Astrocyte (in vitro differentiated cells and primary cell): ENCODE data around the gene JMJD4. TPM values are rescaled to one million over a fixed set of nuclear protein-coding genes. Genes with fewer than 3 reads are reported as not detected.

ENCODE experiments used
- DNase-seq: peaks from one replicate; pipeline ENCODE4 v3.0.0-alpha.2; 2010; ENCODE audit warnings: low read depth
- FAIRE-seq: peaks from 2 replicates; lab custom pipeline; 2011; peaks lifted over from hg19 to GRCh38; lab: Jason Lieb, UNC
- H2AFZ ChIP-seq: 2 replicates; pipeline ENCODE4 v1.6.0; 2012; ENCODE audit warnings: low read depth, low read length, inconsistent platforms
- H3K27ac ChIP-seq: 2 replicates; pipeline ENCODE4 v1.5.1; 2011; ENCODE audit warnings: low read depth, low read length, inconsistent platforms
- H3K27me3 ChIP-seq: 2 replicates; pipeline ENCODE4 v1.6.0; 2011; ENCODE audit warnings: low read length, inconsistent platforms; ENCODE audit not compliant: insufficient read depth
- H3K36me3 ChIP-seq: 2 replicates; pipeline ENCODE4 v1.5.1; 2011; ENCODE audit warnings: low read length, inconsistent platforms; ENCODE audit not compliant: insufficient read depth
- H3K4me1 ChIP-seq: 2 replicates; pipeline ENCODE4 v1.5.1; 2011; ENCODE audit warnings: low read length, inconsistent platforms; ENCODE audit not compliant: insufficient read depth
- H3K4me2 ChIP-seq: 2 replicates; pipeline ENCODE4 v1.6.0; 2012; ENCODE audit warnings: low read length, inconsistent platforms
- H3K4me3 ChIP-seq: 2 replicates; pipeline ENCODE4 v1.5.1; 2011; ENCODE audit warnings: low read depth, mild to moderate bottlenecking, low read length, inconsistent platforms; ENCODE audit not compliant: insufficient read depth
- H3K79me2 ChIP-seq: 2 replicates; pipeline ENCODE4 v1.6.0; 2012; ENCODE audit warnings: mild to moderate bottlenecking, low read length, inconsistent platforms; ENCODE audit not compliant: insufficient read depth
- H3K9ac ChIP-seq: 2 replicates; pipeline ENCODE4 v1.6.0; 2012; ENCODE audit warnings: mild to moderate bottlenecking, low read length, inconsistent platforms
- H3K9me3 ChIP-seq: 2 replicates; pipeline ENCODE4 v1.5.1; 2012; ENCODE audit warnings: low read depth, mild to moderate bottlenecking, low read length, inconsistent platforms; ENCODE audit not compliant: insufficient read depth
- H4K20me1 ChIP-seq: 2 replicates; pipeline ENCODE4 v1.6.0; 2012; ENCODE audit warnings: low read length, inconsistent platforms; ENCODE audit not compliant: insufficient read depth
- H3K27ac Mint-ChIP-seq: one replicate; pipeline ENCODE4 v1.8.0; 2021; ENCODE audit warnings: mild to moderate bottlenecking, mixed read lengths; ENCODE audit not compliant: unreplicated experiment
- H3K27me3 Mint-ChIP-seq: one replicate; pipeline ENCODE4 v1.8.0; 2021; ENCODE audit warnings: low read depth, mixed read lengths; ENCODE audit not compliant: unreplicated experiment
- H3K36me3 Mint-ChIP-seq: one replicate; pipeline ENCODE4 v1.8.0; 2021; ENCODE audit warnings: low read depth, mixed read lengths; ENCODE audit not compliant: unreplicated experiment
- H3K4me1 Mint-ChIP-seq: one replicate; pipeline ENCODE4 v1.8.0; 2021; ENCODE audit warnings: low read depth, mixed read lengths; ENCODE audit not compliant: unreplicated experiment
- H3K4me3 Mint-ChIP-seq: one replicate; pipeline ENCODE4 v1.8.0; 2021; ENCODE audit warnings: mild to moderate bottlenecking, moderate library complexity, mixed read lengths; ENCODE audit not compliant: unreplicated experiment
- H3K9me3 Mint-ChIP-seq: one replicate; pipeline ENCODE4 v1.8.0; 2021; ENCODE audit warnings: mild to moderate bottlenecking, mixed read lengths; ENCODE audit not compliant: unreplicated experiment
- EZH2 ChIP-seq: IDR thresholded peaks from 2 replicates; pipeline ENCODE4 v1.6.1; 2012; ENCODE audit warnings: mild to moderate bottlenecking, low read length, inconsistent platforms; ENCODE audit not compliant: insufficient read depth
- total RNA-seq: library from RNA; stranded (reverse); gene quantifications from 2 replicates; pipeline ENCODE4 v1.2.1, GENCODE V29; 2021
- TF ChIP-seq, protein P1 (sequence below): IDR thresholded peaks from 2 replicates; pipeline ENCODE4 v1.5.1; 2011; ENCODE audit warnings: low read depth, mild to moderate bottlenecking, inconsistent platforms, low read length, moderate library complexity; ENCODE audit not compliant: insufficient read depth

Gene JMJD4
- total RNA-seq, 1 donor from 2014 or later, result 17.5 TPM

DNA sequence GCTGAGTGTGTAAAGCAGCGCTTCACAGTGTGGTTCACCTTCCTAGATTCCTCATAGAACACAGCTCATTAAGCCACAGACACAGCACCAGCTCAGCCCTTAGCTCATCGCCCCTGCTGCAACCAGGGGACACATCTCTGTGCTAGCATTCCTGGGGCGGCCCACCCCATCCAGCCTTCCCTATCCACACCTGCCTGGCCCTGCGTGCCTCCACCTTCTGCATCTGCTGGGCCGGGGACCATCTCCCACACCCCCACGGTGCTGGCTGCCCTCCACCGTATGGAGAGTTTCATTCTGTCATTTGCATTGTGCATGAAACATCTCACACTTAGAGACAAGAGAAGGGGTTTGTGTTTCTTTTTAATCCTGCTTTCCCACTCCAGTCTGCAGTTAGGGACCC is 44.6 kb upstream of the JMJD4 start:
- no peak for DNase-seq
- no peak for TF ChIP-seq EZH2
- TF ChIP-seq, protein P1, sequence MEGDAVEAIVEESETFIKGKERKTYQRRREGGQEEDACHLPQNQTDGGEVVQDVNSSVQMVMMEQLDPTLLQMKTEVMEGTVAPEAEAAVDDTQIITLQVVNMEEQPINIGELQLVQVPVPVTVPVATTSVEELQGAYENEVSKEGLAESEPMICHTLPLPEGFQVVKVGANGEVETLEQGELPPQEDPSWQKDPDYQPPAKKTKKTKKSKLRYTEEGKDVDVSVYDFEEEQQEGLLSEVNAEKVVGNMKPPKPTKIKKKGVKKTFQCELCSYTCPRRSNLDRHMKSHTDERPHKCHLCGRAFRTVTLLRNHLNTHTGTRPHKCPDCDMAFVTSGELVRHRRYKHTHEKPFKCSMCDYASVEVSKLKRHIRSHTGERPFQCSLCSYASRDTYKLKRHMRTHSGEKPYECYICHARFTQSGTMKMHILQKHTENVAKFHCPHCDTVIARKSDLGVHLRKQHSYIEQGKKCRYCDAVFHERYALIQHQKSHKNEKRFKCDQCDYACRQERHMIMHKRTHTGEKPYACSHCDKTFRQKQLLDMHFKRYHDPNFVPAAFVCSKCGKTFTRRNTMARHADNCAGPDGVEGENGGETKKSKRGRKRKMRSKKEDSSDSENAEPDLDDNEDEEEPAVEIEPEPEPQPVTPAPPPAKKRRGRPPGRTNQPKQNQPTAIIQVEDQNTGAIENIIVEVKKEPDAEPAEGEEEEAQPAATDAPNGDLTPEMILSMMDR, result no peak
- Histone ChIP-seq H3K27ac (no peak overlapping the region), H4K20me1 (no peaks in the 10 kb centered on the region), H3K79me2 (no peaks in the 10 kb centered on the region), H3K36me3 (no peaks in the 10 kb centered on the region), H3K4me2 (no peak overlapping the region), H3K27me3 (no peaks in the 10 kb centered on the region), H2AFZ (no peak overlapping the region), H3K4me3 (no peak overlapping the region), H3K9me3 (no peaks in the 10 kb centered on the region), H3K4me1 (peaks cover 48% of the 10 kb centered on the region), H3K9ac (no peak overlapping the region)
- H3K36me3 Mint-ChIP-seq, result peaks cover 4% of the 10 kb centered on the region
- no peak overlapping the region for H3K4me3 Mint-ChIP-seq
- no peak for FAIRE-seq
- H3K27ac Mint-ChIP-seq, result no peak overlapping the region
- H3K4me1 Mint-ChIP-seq, result peaks cover 24% of the 10 kb centered on the region
- no peaks in the 10 kb centered on the region for H3K27me3 Mint-ChIP-seq
- H3K9me3 Mint-ChIP-seq, result no peaks in the 10 kb centered on the region

DNA sequence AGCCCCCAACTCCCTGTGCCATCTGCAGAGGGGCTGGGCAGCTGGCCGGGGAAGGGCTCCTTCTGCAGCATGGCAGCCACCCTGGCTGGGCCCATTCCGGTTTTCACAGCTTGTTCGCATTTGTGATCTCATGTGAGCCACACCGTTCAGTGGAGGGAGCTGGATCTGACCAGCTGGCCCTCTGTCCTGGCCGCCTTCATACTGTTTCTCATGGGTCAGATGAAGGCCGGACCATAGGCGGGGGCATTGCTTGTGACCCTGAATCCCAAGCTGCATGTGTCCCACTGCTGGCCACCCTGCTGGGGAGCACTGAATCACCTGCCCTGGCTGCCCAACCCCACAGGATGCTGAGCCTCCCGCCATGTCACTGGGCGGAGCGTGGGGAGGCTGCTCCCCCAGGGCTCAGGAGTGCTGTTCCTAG is 43.9 kb upstream of the JMJD4 start:
- DNase-seq (no peak), FAIRE-seq (no peak)
- H3K9me3 ChIP-seq, result no peaks in the 10 kb centered on the region
- Mint-ChIP-seq H3K4me3 (no peak overlapping the region), H3K27ac (no peak overlapping the region), H3K27me3 (no peaks in the 10 kb centered on the region), H3K9me3 (no peaks in the 10 kb centered on the region), H3K36me3 (peaks cover 2% of the 10 kb centered on the region), H3K4me1 (peaks cover 24% of the 10 kb centered on the region)
- no peaks in the 10 kb centered on the region for H4K20me1 ChIP-seq
- H3K4me3 ChIP-seq, result no peak overlapping the region
- peak overlapping the region; percentile 54 for H3K27ac ChIP-seq
- TF ChIP-seq, protein P1, result no peak
- TF ChIP-seq EZH2, result no peak
- H3K9ac ChIP-seq, result no peak overlapping the region
- no peaks in the 10 kb centered on the region for H3K36me3 ChIP-seq
- no peak overlapping the region for H2AFZ ChIP-seq
- peak overlapping the region; percentile 19 for H3K4me2 ChIP-seq
- H3K27me3 ChIP-seq, result no peaks in the 10 kb centered on the region
- H3K4me1 ChIP-seq, result peaks cover 54% of the 10 kb centered on the region
- H3K79me2 ChIP-seq, result no peaks in the 10 kb centered on the region

DNA sequence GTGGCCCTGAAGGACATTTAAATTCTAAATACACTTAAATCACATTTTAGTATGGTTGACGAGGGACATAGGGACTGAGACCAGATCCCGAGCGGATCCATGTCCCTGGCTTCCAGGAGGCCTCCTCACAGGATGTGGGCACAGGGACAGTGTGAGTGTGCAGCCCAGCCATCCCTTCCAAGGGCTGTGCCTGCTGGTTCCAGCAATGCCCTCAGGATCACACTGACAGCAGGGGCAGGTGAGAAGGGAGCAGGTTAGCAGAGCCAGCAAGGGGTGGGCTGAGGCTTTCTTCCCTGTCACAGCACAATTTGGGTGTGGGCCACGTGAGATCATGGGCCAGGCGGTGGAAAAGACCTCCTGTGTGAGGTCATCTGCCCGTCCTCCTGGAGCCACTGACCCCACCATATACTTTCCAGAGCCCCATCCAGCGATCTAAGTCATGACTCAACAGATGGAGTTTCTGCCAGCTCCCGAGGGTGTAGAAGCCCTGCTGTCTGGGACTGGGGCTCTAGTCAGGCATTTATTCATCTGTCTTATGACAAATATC is 43.4 kb upstream of the JMJD4 start:
- Histone ChIP-seq H3K4me3 (no peak overlapping the region), H3K9me3 (no peaks in the 10 kb centered on the region), H3K27ac (peak overlapping the region; percentile 54), H4K20me1 (no peaks in the 10 kb centered on the region), H2AFZ (no peak overlapping the region), H3K27me3 (no peaks in the 10 kb centered on the region), H3K36me3 (no peaks in the 10 kb centered on the region), H3K9ac (peak overlapping the region; percentile 16), H3K4me1 (peaks cover 55% of the 10 kb centered on the region), H3K79me2 (no peaks in the 10 kb centered on the region), H3K4me2 (peak overlapping the region; percentile 19)
- H3K4me3 Mint-ChIP-seq, result no peak overlapping the region
- peaks cover 2% of the 10 kb centered on the region for H3K36me3 Mint-ChIP-seq
- DNase-seq (peak; percentile 78), FAIRE-seq (no peak)
- TF ChIP-seq, protein P1, result no peak
- TF ChIP-seq EZH2, result no peak
- H3K4me1 Mint-ChIP-seq, result peaks cover 24% of the 10 kb centered on the region
- H3K27ac Mint-ChIP-seq, result no peak overlapping the region
- no peaks in the 10 kb centered on the region for H3K27me3 Mint-ChIP-seq
- H3K9me3 Mint-ChIP-seq, result no peaks in the 10 kb centered on the region
